Measurements from ENCODE around the gene PAK1. TPM values are rescaled to one million over a fixed set of nuclear protein-coding genes. Genes with fewer than 3 reads are reported as not detected.

The PAK1 gene
- total and polyA plus RNA-seq, 2 donors (not counting 1 experiment from before 2014, with no cell fraction given): 11.9 to 23.4 TPM

GRCh38 chr11:77454867-77455655 is 18.8 kb downstream of the PAK1 start:
- Histone ChIP-seq H3K9me3 (ENCODE audit: control extremely low read depth in 1 of 3, control insufficient read depth in 2 of 3, insufficient read depth in 1 of 3, low read length in 2 of 3) (no peaks in the 10 kb centered on the region), H4K20me1 (ENCODE audit: control insufficient read depth, insufficient read depth, low read length, poor library complexity, severe bottlenecking) (no peaks in the 10 kb centered on the region), H3K79me2 (ENCODE audit: control insufficient read depth, insufficient read depth, low read length) (no peaks in the 10 kb centered on the region), H2AFZ (ENCODE audit: insufficient read depth, low read depth, low read length, poor library complexity, severe bottlenecking) (no peak overlapping the region), H3K4me3 (ENCODE audit: control extremely low read depth in 1 of 5, extremely low read depth in 1 of 5, insufficient read depth in 1 of 5, low read depth in 2 of 5, low read length in 4 of 5) (no peak overlapping the region), H3K4me1 (ENCODE audit: control insufficient read depth in 2 of 2, insufficient read depth in 2 of 2, low read length in 2 of 2) (no peaks in the 10 kb centered on the region), H3K4me2 (replicated peaks; ENCODE audit: low read depth, low read length, poor library complexity, severe bottlenecking) (no peak overlapping the region), H3K27ac (ENCODE audit: low read length in 2 of 2) (no peak overlapping the region), H3K36me3 (replicated peaks in 1 of 2; ENCODE audit: control extremely low read depth in 1 of 2, control insufficient read depth in 1 of 2, extremely low read depth in 1 of 2, insufficient read depth in 2 of 2, low read length in 1 of 2) (no peaks in the 10 kb centered on the region), H3K27me3 (replicated peaks in 1 of 4; ENCODE audit: control extremely low read depth in 1 of 4, control insufficient read depth in 3 of 4, insufficient read depth in 4 of 4, low read length in 3 of 4) (peaks cover 0 to 3% (median 1%) of the 10 kb centered on the region in 4 experiments), H3K9ac (ENCODE audit: low read length) (no peak overlapping the region)
- H3K27ac Mint-ChIP-seq: no peak overlapping the region
- ATAC-seq (ENCODE audit: low read depth) (no peak), DNase-seq (no peak)
- H3K9me3 Mint-ChIP-seq (ENCODE audit: insufficient read depth): no peaks in the 10 kb centered on the region
- ChIA-PET CTCF (no interaction called here), POLR2A (no interaction called here)
- no peak for TF ChIP-seq CTCF (IDR thresholded peaks at IDR 0.05)
- no peak for TF ChIP-seq EZH2 (IDR thresholded peaks at IDR 0.05; ENCODE audit: borderline replicate concordance, insufficient read depth, low read depth, low read length, poor library complexity, severe bottlenecking)
- H3K27me3 Mint-ChIP-seq: peaks cover 17% of the 10 kb centered on the region
- peaks cover 14% of the 10 kb centered on the region for H3K4me1 Mint-ChIP-seq
- 80% methylated on average over 3 of the region's 4 CpGs for WGBS (ENCODE audit: insufficient coverage)
- intact Hi-C loops (cut with micrococcal nuclease): no loop called here
- H3K4me3 Mint-ChIP-seq: no peak overlapping the region

GRCh38 chr11:77450227-77450626 is 23.7 kb downstream of the PAK1 start:
- Mint-ChIP-seq H3K27ac (no peak overlapping the region), H3K4me1 (peaks cover 18% of the 10 kb centered on the region), H3K4me3 (no peak overlapping the region), H3K27me3 (peaks cover 4% of the 10 kb centered on the region), H3K9me3 (ENCODE audit: insufficient read depth) (no peaks in the 10 kb centered on the region)
- Histone ChIP-seq H3K27me3 (replicated peaks in 1 of 4; ENCODE audit: control extremely low read depth in 1 of 4, control insufficient read depth in 3 of 4, insufficient read depth in 4 of 4, low read length in 3 of 4) (no peaks in the 10 kb centered on the region), H3K4me3 (ENCODE audit: control extremely low read depth in 1 of 5, extremely low read depth in 1 of 5, insufficient read depth in 1 of 5, low read depth in 2 of 5, low read length in 4 of 5) (no peak overlapping the region), H3K4me2 (replicated peaks; ENCODE audit: low read depth, low read length, poor library complexity, severe bottlenecking) (no peak overlapping the region), H3K79me2 (ENCODE audit: control insufficient read depth, insufficient read depth, low read length) (no peaks in the 10 kb centered on the region), H3K27ac (ENCODE audit: low read length in 2 of 2) (no peak overlapping the region), H3K36me3 (replicated peaks in 1 of 2; ENCODE audit: control extremely low read depth in 1 of 2, control insufficient read depth in 1 of 2, extremely low read depth in 1 of 2, insufficient read depth in 2 of 2, low read length in 1 of 2) (no peaks in the 10 kb centered on the region), H2AFZ (ENCODE audit: insufficient read depth, low read depth, low read length, poor library complexity, severe bottlenecking) (no peak overlapping the region), H4K20me1 (ENCODE audit: control insufficient read depth, insufficient read depth, low read length, poor library complexity, severe bottlenecking) (no peaks in the 10 kb centered on the region), H3K9me3 (ENCODE audit: control extremely low read depth in 1 of 3, control insufficient read depth in 2 of 3, insufficient read depth in 1 of 3, low read length in 2 of 3) (no peaks in the 10 kb centered on the region), H3K4me1 (ENCODE audit: control insufficient read depth in 2 of 2, insufficient read depth in 2 of 2, low read length in 2 of 2) (peaks cover 10 to 11% of the 10 kb centered on the region in 2 donors), H3K9ac (ENCODE audit: low read length) (no peak overlapping the region)
- CTCF ChIA-PET: no interaction called here
- POLR2A ChIA-PET: no interaction called here
- no peak for TF ChIP-seq CTCF (IDR thresholded peaks at IDR 0.05)
- no peak for TF ChIP-seq EZH2 (IDR thresholded peaks at IDR 0.05; ENCODE audit: borderline replicate concordance, insufficient read depth, low read depth, low read length, poor library complexity, severe bottlenecking)
- no peak for ATAC-seq (ENCODE audit: low read depth)
- intact Hi-C loops (cut with micrococcal nuclease): no loop called here
- DNase-seq: no peak
- no CpG with 5 or more reads among the region's 1 CpG for WGBS (ENCODE audit: insufficient coverage)

Data from B cell (primary cell).